Stimulated activated CD4-positive, alpha-beta T cell treated with anti-CD3 and anti-CD28 coated beads, Interleukin-4, amount 100 ng/mL, for 1 hour (primary cell): ENCODE results near the gene CCDC158.

ENCODE experiments used
- DNase-seq: peaks from one replicate; pipeline ENCODE4 v3.0.0-alpha.2; 2020

The CCDC158 gene

GRCh38 chr4:76276813-76277212 lies 144.1 kb downstream of the CCDC158 start:
- DNase-seq, result no peak

GRCh38 chr4:76275486-76276124 lies 145.3 kb downstream of the CCDC158 start:
- DNase-seq, result no peak

- no peak for DNase-seq
Observed at GRCh38 chr4:76272999-76273398, 147.9 kb downstream of the CCDC158 start.

- no peak for DNase-seq
Observed at GRCh38 chr4:76272582-76272981, 148.4 kb downstream of the CCDC158 start.

- no peak for DNase-seq
Observed at GRCh38 chr4:76272073-76272472, 148.9 kb downstream of the CCDC158 start.

- DNase-seq, result no peak
Observed at GRCh38 chr4:76271248-76271647, 149.7 kb downstream of the CCDC158 start.

- no peak for DNase-seq
Observed at GRCh38 chr4:76270244-76271175, 150.4 kb downstream of the CCDC158 start.

GRCh38 chr4:76267811-76268210 lies 153.1 kb downstream of the CCDC158 start:
- no peak for DNase-seq

GRCh38 chr4:76266627-76267026 lies 154.3 kb downstream of the CCDC158 start:
- no peak for DNase-seq

- no peak for DNase-seq
Observed at GRCh38 chr4:76265631-76266218, 155.2 kb downstream of the CCDC158 start.
